ENCODE measurements around the gene TBC1D5.

The TBC1D5 gene

DNA sequence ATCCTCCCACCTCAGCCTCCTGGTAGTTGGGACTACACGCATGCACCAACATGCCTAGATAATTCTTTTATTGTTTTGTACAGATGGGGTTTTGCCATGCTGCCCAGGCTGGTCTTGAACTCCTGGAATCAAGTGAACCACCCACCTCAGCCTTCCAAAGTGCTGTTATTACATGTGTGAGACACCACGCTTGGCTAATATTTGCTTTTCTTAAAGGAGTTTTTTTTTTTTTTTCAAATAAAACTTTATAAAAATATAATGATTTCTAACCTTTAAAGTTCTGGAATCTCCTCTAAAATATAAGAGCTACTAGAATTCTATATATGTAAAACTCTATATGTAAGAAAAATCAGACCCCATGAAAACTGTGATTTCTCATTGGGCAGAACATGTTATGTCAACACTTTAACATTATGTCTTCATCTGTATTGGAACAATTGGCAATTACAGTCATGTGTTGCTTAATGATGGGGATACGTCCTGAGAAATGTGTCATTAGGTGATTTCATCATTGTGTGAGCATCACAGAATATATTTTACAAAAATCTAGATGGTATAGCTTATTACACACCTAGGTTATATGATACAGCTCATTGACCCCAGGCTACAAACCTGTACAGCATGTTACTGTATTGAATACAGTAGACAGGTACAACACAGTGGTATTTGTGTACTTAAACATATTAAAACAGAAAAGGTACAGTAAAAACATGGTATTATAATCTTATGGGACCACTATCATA, 480.6 kb downstream of the TBC1D5 start:
- Histone ChIP-seq H3K4me3 (ENCODE audit: low read depth, low read length) (no peak overlapping the region), H3K27ac (no peak overlapping the region), H3K27me3 (replicated peaks) (no peaks in the 10 kb centered on the region), H3K36me3 (replicated peaks) (no peaks in the 10 kb centered on the region)
- in situ Hi-C loops (cut with HindIII; ENCODE audit: low pct_ligation_motif_present, low sequenced_read_pairs), result loop anchor here (25.0 kb wide), 1 partner anchor 151 kb away; no protein-coding TSS in a partner anchor
- TF ChIP-seq, protein P1, sequence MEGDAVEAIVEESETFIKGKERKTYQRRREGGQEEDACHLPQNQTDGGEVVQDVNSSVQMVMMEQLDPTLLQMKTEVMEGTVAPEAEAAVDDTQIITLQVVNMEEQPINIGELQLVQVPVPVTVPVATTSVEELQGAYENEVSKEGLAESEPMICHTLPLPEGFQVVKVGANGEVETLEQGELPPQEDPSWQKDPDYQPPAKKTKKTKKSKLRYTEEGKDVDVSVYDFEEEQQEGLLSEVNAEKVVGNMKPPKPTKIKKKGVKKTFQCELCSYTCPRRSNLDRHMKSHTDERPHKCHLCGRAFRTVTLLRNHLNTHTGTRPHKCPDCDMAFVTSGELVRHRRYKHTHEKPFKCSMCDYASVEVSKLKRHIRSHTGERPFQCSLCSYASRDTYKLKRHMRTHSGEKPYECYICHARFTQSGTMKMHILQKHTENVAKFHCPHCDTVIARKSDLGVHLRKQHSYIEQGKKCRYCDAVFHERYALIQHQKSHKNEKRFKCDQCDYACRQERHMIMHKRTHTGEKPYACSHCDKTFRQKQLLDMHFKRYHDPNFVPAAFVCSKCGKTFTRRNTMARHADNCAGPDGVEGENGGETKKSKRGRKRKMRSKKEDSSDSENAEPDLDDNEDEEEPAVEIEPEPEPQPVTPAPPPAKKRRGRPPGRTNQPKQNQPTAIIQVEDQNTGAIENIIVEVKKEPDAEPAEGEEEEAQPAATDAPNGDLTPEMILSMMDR (IDR thresholded peaks at IDR 0.05; ENCODE audit: low read depth, low read length, missing control alignments), result no peak
- DNase-seq, result no peak

DNA sequence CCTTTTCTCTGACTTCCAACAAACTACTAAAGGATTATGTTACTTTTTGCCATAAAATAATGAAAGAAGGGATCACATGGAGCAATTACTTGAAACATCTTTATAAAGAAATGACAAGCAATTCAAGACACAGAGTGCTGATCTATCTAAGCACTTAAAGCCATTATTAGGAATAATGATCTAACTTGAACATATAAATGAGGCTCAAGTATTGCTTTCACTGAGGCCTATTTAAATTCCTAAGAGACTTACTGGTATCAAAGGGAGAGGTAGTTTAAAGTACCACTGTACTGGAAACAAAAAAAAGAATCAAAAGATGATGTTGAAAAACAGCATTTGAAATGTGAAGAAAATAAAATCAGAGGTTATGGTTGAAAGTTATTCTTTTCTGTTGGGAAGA, 482.2 kb downstream of the TBC1D5 start:
- no peak overlapping the region for H3K4me3 ChIP-seq (ENCODE audit: low read depth, low read length)
- H3K27me3 ChIP-seq (replicated peaks), result no peaks in the 10 kb centered on the region
- in situ Hi-C loops (cut with HindIII; ENCODE audit: low pct_ligation_motif_present, low sequenced_read_pairs), result loop anchor here (25.0 kb wide), 1 partner anchor 152 kb away; no protein-coding TSS in a partner anchor
- DNase-seq, result no peak
- no peak overlapping the region for H3K27ac ChIP-seq
- TF ChIP-seq, protein P1 (IDR thresholded peaks at IDR 0.05; ENCODE audit: low read depth, low read length, missing control alignments), result no peak
- no peaks in the 10 kb centered on the region for H3K36me3 ChIP-seq (replicated peaks)

DNA sequence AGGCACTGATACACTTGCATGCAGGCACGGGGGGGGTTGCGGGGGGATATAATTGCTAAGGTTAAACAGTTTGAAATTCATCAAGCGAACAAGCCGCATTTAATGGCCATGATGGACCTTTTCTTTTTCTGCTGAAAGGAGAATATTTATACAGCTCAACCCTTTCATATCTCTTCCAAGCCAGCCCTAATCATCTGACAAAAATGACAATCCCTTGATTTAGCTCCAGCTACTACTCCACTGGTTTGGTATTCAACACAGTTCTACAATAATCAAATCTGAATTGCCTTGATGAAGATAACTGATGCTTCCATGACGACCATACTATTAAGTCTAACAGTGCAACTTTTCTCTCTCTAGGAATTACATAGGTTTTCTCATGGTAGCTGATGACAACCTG, 482.7 kb downstream of the TBC1D5 start:
- TF ChIP-seq, protein P1 (IDR thresholded peaks at IDR 0.05; ENCODE audit: low read depth, low read length, missing control alignments), result no peak
- H3K36me3 ChIP-seq (replicated peaks), result no peaks in the 10 kb centered on the region
- no peak for DNase-seq
- no peak overlapping the region for H3K27ac ChIP-seq
- in situ Hi-C loops (cut with HindIII; ENCODE audit: low pct_ligation_motif_present, low sequenced_read_pairs), result loop anchor here (25.0 kb wide), 1 partner anchor 153 kb away; no protein-coding TSS in a partner anchor
- no peaks in the 10 kb centered on the region for H3K27me3 ChIP-seq (replicated peaks)
- H3K4me3 ChIP-seq (ENCODE audit: low read depth, low read length), result no peak overlapping the region

DNA sequence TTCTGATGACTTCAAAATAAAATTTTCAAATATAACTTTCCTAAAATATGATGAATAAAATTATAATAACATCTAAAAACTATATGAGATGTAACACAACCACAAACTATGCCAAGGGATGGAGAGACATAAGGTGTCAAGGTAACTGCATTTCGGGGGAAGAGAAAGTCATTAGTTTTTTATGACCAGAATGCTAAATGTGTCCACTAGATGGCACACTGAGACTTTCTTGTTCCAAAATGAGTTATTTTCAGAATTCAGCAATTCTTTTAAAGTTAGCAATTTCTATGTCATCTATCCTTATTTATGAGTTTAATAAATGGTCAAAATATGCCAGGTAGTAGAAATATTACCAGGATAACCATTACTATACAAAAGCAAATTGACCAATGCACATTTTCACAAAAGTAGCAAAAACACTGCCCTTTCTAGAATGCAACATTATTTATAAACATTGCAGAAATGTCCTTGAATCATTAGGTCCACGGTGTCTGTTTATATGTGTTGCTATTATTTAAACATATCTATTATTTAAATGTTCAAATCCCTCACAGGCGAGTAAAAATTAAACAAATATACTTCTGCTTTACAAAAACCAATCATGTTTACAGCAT, 483.5 kb downstream of the TBC1D5 start:
- DNase-seq, result no peak
- in situ Hi-C loops (cut with HindIII; ENCODE audit: low pct_ligation_motif_present, low sequenced_read_pairs), result loop anchor here (25.0 kb wide), 1 partner anchor 153 kb away; no protein-coding TSS in a partner anchor
- H3K27ac ChIP-seq, result no peak overlapping the region
- H3K36me3 ChIP-seq (replicated peaks), result no peaks in the 10 kb centered on the region
- H3K4me3 ChIP-seq (ENCODE audit: low read depth, low read length), result no peak overlapping the region
- TF ChIP-seq, protein P1 (IDR thresholded peaks at IDR 0.05; ENCODE audit: low read depth, low read length, missing control alignments), result peak; percentile 60
- no peaks in the 10 kb centered on the region for H3K27me3 ChIP-seq (replicated peaks)

DNA sequence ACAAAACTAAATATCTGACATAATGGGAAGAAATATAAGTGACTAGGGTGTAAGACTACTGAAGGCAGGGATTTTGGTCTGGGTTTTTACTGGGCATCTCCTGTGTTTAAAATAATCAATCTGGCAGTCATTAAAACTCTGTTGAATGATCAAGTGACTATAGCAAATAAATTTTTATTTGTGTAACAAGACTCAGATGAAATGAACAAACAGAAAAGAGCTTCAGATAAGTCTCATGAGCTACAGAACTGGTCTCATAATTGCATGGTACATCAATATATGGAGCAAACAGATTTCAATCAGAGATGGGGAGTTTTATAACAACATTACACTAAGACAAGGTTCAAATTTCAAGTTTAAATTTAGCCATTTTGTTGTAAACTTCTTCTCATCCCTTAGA, 485.2 kb downstream of the TBC1D5 start:
- Histone ChIP-seq H3K36me3 (replicated peaks) (no peaks in the 10 kb centered on the region), H3K27me3 (replicated peaks) (no peaks in the 10 kb centered on the region), H3K27ac (no peak overlapping the region), H3K4me3 (ENCODE audit: low read depth, low read length) (no peak overlapping the region)
- in situ Hi-C loops (cut with HindIII; ENCODE audit: low pct_ligation_motif_present, low sequenced_read_pairs), result loop anchor here (25.0 kb wide), 1 partner anchor 155 kb away; no protein-coding TSS in a partner anchor
- DNase-seq, result no peak
- TF ChIP-seq, protein P1 (IDR thresholded peaks at IDR 0.05; ENCODE audit: low read depth, low read length, missing control alignments), result no peak
